B cell (primary cell): ENCODE measurements around the gene NFYC. TPM values are rescaled to one million over a fixed set of nuclear protein-coding genes. Genes with fewer than 3 reads are reported as not detected.

Experiments used
- ATAC-seq: fragments of 200-7000 bp; cut with Tn5 transposase; one replicate; pipeline ENCODE4 v1.10.0; 2021; ENCODE audit warnings: low read depth, mild to moderate bottlenecking, moderate number of reproducible peaks, moderate library complexity
- CTCF ChIA-PET: fragments of 350-600 bp; sonication (Branson Sonifier 250); formaldehyde crosslinking; loops from one replicate; lab custom pipeline; 2021; ENCODE audit warnings: antibody characterized with exemption, inconsistent platforms; lab: Charles Lee
- POLR2A ChIA-PET: fragments of 350-600 bp; sonication (Branson Sonifier 250); formaldehyde crosslinking; loops from one replicate; lab custom pipeline; 2021; ENCODE audit warnings: antibody characterized with exemption; lab: Charles Lee
- DNase-seq: peaks from one replicate; pipeline ENCODE4 v3.0.0; 2013
- H2AFZ ChIP-seq: 2 replicates; pipeline ENCODE4 v1.6.1; 2012; ENCODE audit warnings: mild to moderate bottlenecking, low read depth, low read length; ENCODE audit not compliant: insufficient read depth, poor library complexity, severe bottlenecking
- H3K27ac ChIP-seq, 2 donors: 1 replicate in 1 of 2; 2 replicates in 1 of 2; pipeline ENCODE4 v1.5.1; 2012 to 2013; ENCODE audit warnings: low read length in 2 of 2, mild to moderate bottlenecking in 2 of 2, moderate library complexity in 1 of 2
- H3K27me3 ChIP-seq, 4 experiments: fragments of 200-600 bp in 1 of 4; sonication (generic) in 1 of 4; replicated peaks in 1 of 4; 1 replicate in 2 of 4; 2 replicates in 2 of 4; pipeline versions ENCODE4 v1.6.1 to v1.7.0; 2013 to 2016; ENCODE audit warnings: low read length in 3 of 4, mild to moderate bottlenecking in 2 of 4, mixed read lengths in 1 of 4, moderate library complexity in 1 of 4; ENCODE audit not compliant: insufficient read depth in 4 of 4, control insufficient read depth in 3 of 4; ENCODE audit errors: control extremely low read depth in 1 of 4
- H3K36me3 ChIP-seq, 2 experiments: replicated peaks in 1 of 2; 1 replicate in 1 of 2; 2 replicates in 1 of 2; pipeline versions ENCODE4 v1.6.1 to v1.7.1; 2013; ENCODE audit warnings: low read length in 1 of 2; ENCODE audit not compliant: insufficient read depth in 2 of 2, control insufficient read depth in 1 of 2; ENCODE audit errors: control extremely low read depth in 1 of 2, extremely low read depth in 1 of 2
- H3K4me1 ChIP-seq, 2 donors: fragments of 200-600 bp in 1 of 2; sonication (generic) in 1 of 2; 1 replicate in 1 of 2; 2 replicates in 1 of 2; pipeline versions ENCODE4 v1.5.1 to v1.6.1; 2013 to 2017; ENCODE audit warnings: low read length in 2 of 2; ENCODE audit not compliant: control insufficient read depth in 2 of 2, insufficient read depth in 2 of 2
- H3K4me2 ChIP-seq: replicated peaks from 2 replicates; pipeline ENCODE3; 2012; ENCODE audit warnings: mild to moderate bottlenecking, low read depth, low read length; ENCODE audit not compliant: poor library complexity, severe bottlenecking
- H3K4me3 ChIP-seq, 5 experiments: fragments of 200-600 bp in 1 of 5; sonication (generic) in 1 of 5; 1 replicate in 3 of 5; 2 replicates in 2 of 5; pipeline versions ENCODE4 v1.5.1 to v1.7.0; 2011 to 2016; ENCODE audit warnings: low read length in 4 of 5, mild to moderate bottlenecking in 4 of 5, low read depth in 2 of 5, control low read depth in 1 of 5, moderate library complexity in 1 of 5; ENCODE audit not compliant: insufficient read depth in 1 of 5; ENCODE audit errors: control extremely low read depth in 1 of 5, extremely low read depth in 1 of 5
- H3K79me2 ChIP-seq: fragments of 200-600 bp; sonication (generic); one replicate; pipeline ENCODE4 v1.6.0; 2016; ENCODE audit warnings: low read length; ENCODE audit not compliant: control insufficient read depth, insufficient read depth
- H3K9ac ChIP-seq: fragments of 200-600 bp; sonication (generic); 2 replicates; pipeline ENCODE4 v1.6.1; 2017; ENCODE audit warnings: mild to moderate bottlenecking, low read length, moderate library complexity
- H3K9me3 ChIP-seq, 3 donors: one replicate each; pipeline versions ENCODE4 v1.6.1 to v1.7.1; 2013; ENCODE audit warnings: low read length in 2 of 3; ENCODE audit not compliant: control insufficient read depth in 2 of 3, insufficient read depth in 1 of 3; ENCODE audit errors: control extremely low read depth in 1 of 3
- H4K20me1 ChIP-seq: 2 replicates; pipeline ENCODE4 v1.6.0; 2012; ENCODE audit warnings: mild to moderate bottlenecking, low read length; ENCODE audit not compliant: insufficient read depth, control insufficient read depth, poor library complexity, severe bottlenecking
- H3K27ac Mint-ChIP-seq: one replicate; pipeline ENCODE4 v1.8.0; 2021; ENCODE audit warnings: mixed read lengths
- H3K27me3 Mint-ChIP-seq: one replicate; pipeline ENCODE4 v1.8.0; 2021; ENCODE audit warnings: mixed read lengths
- H3K4me1 Mint-ChIP-seq: one replicate; pipeline ENCODE4 v1.8.0; 2021; ENCODE audit warnings: mixed read lengths
- H3K4me3 Mint-ChIP-seq: one replicate; pipeline ENCODE4 v1.8.0; 2021; ENCODE audit warnings: mixed read lengths
- H3K9me3 Mint-ChIP-seq: one replicate; pipeline ENCODE4 v1.8.0; 2022; ENCODE audit warnings: mixed read lengths; ENCODE audit not compliant: insufficient read depth
- CTCF ChIP-seq: fragments of 200-600 bp; IDR thresholded peaks from one replicate; pipeline ENCODE4 v1.8.0; 2022; ENCODE audit warnings: antibody characterized with exemption, mild to moderate bottlenecking
- EZH2 ChIP-seq: IDR thresholded peaks from 2 replicates; pipeline ENCODE4 v1.6.1; 2012; ENCODE audit warnings: borderline replicate concordance, low read depth, mild to moderate bottlenecking, moderate library complexity, low read length; ENCODE audit not compliant: insufficient read depth, poor library complexity, severe bottlenecking
- WGBS: methylation state at CpG from one replicate; pipeline ENCODE4 v1.1.5; 2013; ENCODE audit warnings: missing lambda C conversion rate; ENCODE audit not compliant: insufficient coverage; 5-methylcytosine and 5-hydroxymethylcytosine counted together
- intact Hi-C: fragments of 100-400 bp; cut with micrococcal nuclease; formaldehyde crosslinking; loops from one replicate; pipeline ENCODE4 v1.10.0; 2022
- polyA plus RNA-seq: library from polyadenylated mRNA; depleted of rRNA; stranded (reverse); fragments of >200 nt; gene quantifications from 2 replicates; pipeline ENCODE4 v1.2.3, GENCODE V29; 2012
- total RNA-seq, 2 donors: library from RNA; stranded (reverse); fragments of 120-200 nt in 1 of 2; gene quantifications; 1 replicate in 1 of 2; 2 replicates in 1 of 2; pipeline versions ENCODE4 v1.2.3 to v1.2.4, GENCODE V29; 2013 to 2022

The NFYC gene
- total and polyA plus RNA-seq, 2 donors (not counting 1 experiment from before 2014, with no cell fraction given), result 88.7 to 123 TPM

DNA sequence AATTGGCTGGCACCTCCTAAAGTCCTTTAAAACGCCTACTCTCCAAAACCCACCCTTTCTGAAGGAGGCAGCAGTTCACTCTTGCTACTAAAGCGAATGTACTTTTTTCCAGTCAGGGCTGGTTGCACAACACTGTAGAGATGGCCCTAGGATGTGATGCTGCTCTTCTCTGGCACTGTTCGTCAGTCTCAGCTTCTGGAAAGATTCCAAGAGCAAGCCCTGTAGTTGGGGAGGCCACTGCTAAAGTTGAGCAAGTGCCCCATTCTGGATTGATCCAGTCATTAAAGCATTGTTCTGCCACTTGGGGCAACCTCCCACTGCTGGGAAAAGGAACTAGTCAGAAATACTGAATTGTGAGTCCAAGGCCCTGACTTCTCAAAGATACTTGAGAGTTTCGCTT lies 63.6 kb downstream of the NFYC start:
- no peak overlapping the region for H3K27ac Mint-ChIP-seq
- no peaks in the 10 kb centered on the region for H3K27me3 Mint-ChIP-seq
- ChIA-PET CTCF (interaction anchor here (1.4 to 6.7 kb wide), 3 partner anchors 10 to 611 kb away, joined by 3 to 40 read pairs (median 7); no protein-coding TSS in a partner anchor), POLR2A (no interaction called here)
- Histone ChIP-seq H3K27ac (no peak overlapping the region), H3K79me2 (peaks cover 12% of the 10 kb centered on the region), H3K9ac (no peak overlapping the region), H3K4me3 (no peak overlapping the region), H3K9me3 (no peaks in the 10 kb centered on the region), H2AFZ (no peak overlapping the region), H3K27me3 (no peaks in the 10 kb centered on the region), H3K36me3 (peaks cover 6 to 88% of the 10 kb centered on the region in 2 experiments), H3K4me1 (no peaks in the 10 kb centered on the region), H3K4me2 (no peak overlapping the region), H4K20me1 (peaks cover 28% of the 10 kb centered on the region)
- WGBS, result 85% methylated on average over 3 of the region's 4 CpGs
- ATAC-seq, result no peak
- DNase-seq, result no peak
- H3K4me1 Mint-ChIP-seq, result peaks cover 9% of the 10 kb centered on the region
- intact Hi-C loops, result no loop called here
- no peak overlapping the region for H3K4me3 Mint-ChIP-seq
- no peaks in the 10 kb centered on the region for H3K9me3 Mint-ChIP-seq
- TF ChIP-seq EZH2, result no peak
- TF ChIP-seq CTCF, result no peak

DNA sequence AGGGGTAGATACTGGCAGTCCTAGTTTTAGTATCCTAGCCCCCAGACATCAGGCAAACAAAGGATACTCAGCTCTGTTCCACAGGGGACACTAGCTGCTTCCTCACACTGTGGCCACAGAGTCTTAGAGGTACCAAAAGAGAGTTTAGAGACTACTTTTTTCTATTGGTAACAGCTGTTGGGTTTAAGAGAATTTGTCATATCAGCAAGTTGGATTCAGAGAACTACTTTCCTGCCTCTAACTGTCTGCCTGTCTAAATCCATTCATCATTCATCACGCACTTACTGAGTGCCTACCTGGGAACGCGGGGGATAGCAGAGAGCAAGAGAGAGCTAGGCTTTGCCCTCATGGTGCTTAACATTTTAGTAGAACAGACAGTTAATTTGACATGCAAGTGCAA lies 65.0 kb downstream of the NFYC start:
- Histone ChIP-seq H3K27ac (no peak overlapping the region), H3K4me2 (no peak overlapping the region), H3K36me3 (peaks cover 2 to 91% of the 10 kb centered on the region in 2 experiments), H3K9me3 (no peaks in the 10 kb centered on the region), H3K27me3 (no peaks in the 10 kb centered on the region), H3K4me3 (no peak overlapping the region), H3K4me1 (peaks cover 0 to 4% of the 10 kb centered on the region in 2 donors), H3K9ac (no peak overlapping the region), H4K20me1 (peaks cover 28% of the 10 kb centered on the region), H2AFZ (no peak overlapping the region), H3K79me2 (peaks cover 6% of the 10 kb centered on the region)
- POLR2A ChIA-PET, result no interaction called here
- H3K27ac Mint-ChIP-seq, result no peak overlapping the region
- 100% methylated on average over 2 of the region's 3 CpGs for WGBS
- no peak overlapping the region for H3K4me3 Mint-ChIP-seq
- DNase-seq, result no peak
- no peak for TF ChIP-seq CTCF
- no peak for TF ChIP-seq EZH2
- ATAC-seq, result no peak
- H3K27me3 Mint-ChIP-seq, result no peaks in the 10 kb centered on the region
- intact Hi-C loops, result no loop called here
- CTCF ChIA-PET, result interaction anchor here (2.0 to 6.7 kb wide), 2 partner anchors 8 to 17 kb away, joined by 7 to 40 read pairs; no protein-coding TSS in a partner anchor
- H3K9me3 Mint-ChIP-seq, result no peaks in the 10 kb centered on the region
- H3K4me1 Mint-ChIP-seq, result peaks cover 16% of the 10 kb centered on the region
